ENCODE measurements around the gene GALM. TPM values are rescaled to one million over a fixed set of nuclear protein-coding genes. Genes with fewer than 3 reads are reported as not detected.

GALM gene
- total and polyA plus RNA-seq, 2 of the 8 experiments (the other 6 are each of a cell fraction or from before 2014, with no cell fraction given), result 9.9 to 13.1 TPM

- DNase-seq (ENCODE audit: low read depth in 1 of 2, low spot score in 2 of 2) (no peak), FAIRE-seq (no peak)
- Histone ChIP-seq H3K9ac (replicated peaks in 1 of 4; ENCODE audit: extremely low read depth in 1 of 4, low read depth in 3 of 4, low read length in 3 of 4) (no peak overlapping the region), H3K27me3 (replicated peaks in 1 of 4; ENCODE audit: control insufficient read depth in 3 of 4, extremely low read depth in 1 of 4, insufficient read depth in 3 of 4, low read length in 3 of 4) (no peaks in the 10 kb centered on the region), H3K4me1 (replicated peaks in 1 of 4; ENCODE audit: control insufficient read depth in 3 of 4, insufficient read depth in 4 of 4, low read length in 3 of 4) (no peaks in the 10 kb centered on the region), H4K5ac (ENCODE audit: insufficient read length, low read depth, low read length) (no peak overlapping the region), H2AK5ac (ENCODE audit: low read depth, low read length) (no peak overlapping the region), H3K4me3 (ENCODE audit: extremely low read depth in 1 of 4, insufficient read depth in 2 of 4, low read depth in 3 of 4, low read length in 4 of 4) (no peak overlapping the region), H3K27ac (ENCODE audit: low read depth, low read length) (no peak overlapping the region), H3K4ac (replicated peaks; ENCODE audit: insufficient read length, low read depth, low read length) (no peak overlapping the region), H3K56ac (replicated peaks; ENCODE audit: insufficient read length, low read depth, low read length) (no peak overlapping the region), H2BK120ac (replicated peaks; ENCODE audit: low read depth, low read length) (no peak overlapping the region), H3K23ac (ENCODE audit: insufficient read length) (no peak overlapping the region), H4K91ac (replicated peaks; ENCODE audit: insufficient read length, low read length) (no peak overlapping the region), H2BK15ac (ENCODE audit: low read length) (no peak overlapping the region), H2BK12ac (ENCODE audit: low read depth, low read length) (no peak overlapping the region), H2BK20ac (ENCODE audit: low read length) (no peak overlapping the region), H3K36me3 (ENCODE audit: control insufficient read depth in 2 of 4, insufficient read depth in 4 of 4, low read length in 3 of 4) (no peaks in the 10 kb centered on the region), H3K18ac (ENCODE audit: extremely low read depth, low read length) (no peak overlapping the region), H3K14ac (ENCODE audit: insufficient read length) (no peak overlapping the region), H3K23me2 (ENCODE audit: low read depth, low read length) (no peaks in the 10 kb centered on the region), H4K8ac (ENCODE audit: extremely low read depth, insufficient read depth, low read length) (no peak overlapping the region), H2BK5ac (ENCODE audit: low read depth, low read length) (no peak overlapping the region), H3K4me2 (ENCODE audit: insufficient read depth in 1 of 2, low read depth in 2 of 2, low read length in 2 of 2) (no peak overlapping the region), H2AFZ (ENCODE audit: low read length) (no peak overlapping the region), H4K20me1 (replicated peaks in 1 of 2; ENCODE audit: control insufficient read depth in 1 of 2, insufficient read depth in 2 of 2, low read length in 2 of 2) (no peaks in the 10 kb centered on the region), H3K79me1 (ENCODE audit: low read depth, low read length) (no peaks in the 10 kb centered on the region), H3K79me2 (ENCODE audit: control insufficient read depth in 1 of 2, insufficient read depth in 2 of 2, low read length in 2 of 2) (no peaks in the 10 kb centered on the region), H3K9me3 (ENCODE audit: insufficient read depth in 2 of 2, low read depth in 1 of 2, low read length in 1 of 2) (0 out of 4 replicates have a peak, but pooled peaks cover 0 to 4% of the 10 kb centered on the region in 2 experiments)
- CTCF ChIA-PET (ENCODE audit: partially characterized antibody), result no interaction called here
- POLR2A ChIA-PET (ENCODE audit: partially characterized antibody), result no interaction called here
- WGBS, 2 experiments (ENCODE audit: extremely low coverage in 1 of 2, insufficient coverage in 1 of 2, insufficient read length in 1 of 2, insufficient replicate concordance in 2 of 2, low coverage in 1 of 2, low lambda C conversion rate in 2 of 2, missing lambda C conversion rate in 1 of 2), result 87% methylated on average over 2 of the region's 2 CpGs; no CpG with 5 or more reads in 1 of the 2 experiments
- no peak for TF ChIP-seq ASH2L (IDR thresholded peaks at IDR 0.05; ENCODE audit: low read length)
- no peak for TF ChIP-seq TAF1 (IDR thresholded peaks at IDR 0.05; ENCODE audit: low read depth, low read length)
- no peak for TF ChIP-seq SIN3A (conservative IDR thresholded peaks at IDR 0.05 in 1 of 2, IDR thresholded peaks at IDR 0.05 in 1 of 2; ENCODE audit: low read depth in 1 of 2, low read length in 2 of 2)
- no peak for TF ChIP-seq POLR2A (IDR thresholded peaks at IDR 0.05; ENCODE audit: control extremely low read depth in 1 of 2, low read depth in 2 of 2, low read length in 2 of 2)
- TF ChIP-seq SAP30 (IDR thresholded peaks at IDR 0.05; ENCODE audit: insufficient read depth, insufficient replicate concordance, low read length), result no peak
- TF ChIP-seq SUZ12 (IDR thresholded peaks at IDR 0.05; ENCODE audit: low read length), result no peak
- no peak for TF ChIP-seq NRF1 (IDR thresholded peaks at IDR 0.05; ENCODE audit: low read depth, low read length)
- no peak for TF ChIP-seq BACH1 (IDR thresholded peaks at IDR 0.05; ENCODE audit: low read length)
- TF ChIP-seq, protein P1, sequence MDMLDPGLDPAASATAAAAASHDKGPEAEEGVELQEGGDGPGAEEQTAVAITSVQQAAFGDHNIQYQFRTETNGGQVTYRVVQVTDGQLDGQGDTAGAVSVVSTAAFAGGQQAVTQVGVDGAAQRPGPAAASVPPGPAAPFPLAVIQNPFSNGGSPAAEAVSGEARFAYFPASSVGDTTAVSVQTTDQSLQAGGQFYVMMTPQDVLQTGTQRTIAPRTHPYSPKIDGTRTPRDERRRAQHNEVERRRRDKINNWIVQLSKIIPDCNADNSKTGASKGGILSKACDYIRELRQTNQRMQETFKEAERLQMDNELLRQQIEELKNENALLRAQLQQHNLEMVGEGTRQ (IDR thresholded peaks at IDR 0.05; ENCODE audit: low read length), result no peak
- TF ChIP-seq ZNF274 (IDR thresholded peaks at IDR 0.05; ENCODE audit: borderline replicate concordance, extremely low read depth, low read length), result no peak
- TF ChIP-seq YY1 (IDR thresholded peaks at IDR 0.05; ENCODE audit: low read depth, low read length), result no peak
These were observed 33.9 kb upstream of the GALM start for GRCh38 chr2:38631976-38632375.
